Spleen (tissue), 11 donors: ENCODE data around the gene CLCF1. TPM values are rescaled to one million over a fixed set of nuclear protein-coding genes. Genes with fewer than 3 reads are reported as not detected.

Experiments used
- DNase-seq: peaks from one replicate; pipeline ENCODE4 v3.0.0-alpha.2; 2020
- H3K27ac ChIP-seq, 8 donors: fragments of 200-600 bp; sonication (generic) in 7 of 8; 1 replicate in 4 of 8; 2 replicates in 4 of 8; pipeline versions ENCODE4 v1.5.0 to v1.8.0; 2016 to 2021; ENCODE audit warnings: inconsistent platforms in 4 of 8, mild to moderate bottlenecking in 4 of 8, moderate library complexity in 1 of 8
- H3K27me3 ChIP-seq, 7 donors: fragments of 200-600 bp; sonication (generic) in 6 of 7; replicated peaks in 1 of 7; 1 replicate in 4 of 7; 2 replicates in 3 of 7; pipeline versions ENCODE4 v1.5.0 to v1.8.0; 2016 to 2021; ENCODE audit warnings: inconsistent platforms in 3 of 7, mild to moderate bottlenecking in 1 of 7
- H3K36me3 ChIP-seq, 6 donors: fragments of 200-600 bp; sonication (generic) in 5 of 6; 1 replicate in 4 of 6; 2 replicates in 2 of 6; pipeline versions ENCODE4 v1.5.0 to v1.8.0; 2016 to 2021; ENCODE audit warnings: inconsistent platforms in 2 of 6
- H3K4me1 ChIP-seq, 6 donors: fragments of 200-600 bp; sonication (generic) in 5 of 6; 1 replicate in 3 of 6; 2 replicates in 3 of 6; pipeline versions ENCODE4 v1.5.0 to v1.8.0; 2016 to 2021; ENCODE audit warnings: inconsistent platforms in 3 of 6
- H3K4me3 ChIP-seq, 8 donors: fragments of 200-600 bp; sonication (generic) in 7 of 8; 1 replicate in 4 of 8; 2 replicates in 4 of 8; pipeline versions ENCODE4 v1.5.0 to v1.8.0; 2016 to 2021; ENCODE audit warnings: inconsistent platforms in 4 of 8, mild to moderate bottlenecking in 4 of 8, moderate library complexity in 2 of 8
- H3K9me3 ChIP-seq, 8 donors: fragments of 200-600 bp; sonication (generic) in 7 of 8; 1 replicate in 4 of 8; 2 replicates in 4 of 8; pipeline versions ENCODE4 v1.5.0 to v1.8.0; 2016 to 2021; ENCODE audit warnings: inconsistent platforms in 4 of 8
- CTCF ChIP-seq, 11 experiments: fragments of 200-600 bp in 7 of 11; fragments of 450-650 bp in 4 of 11; sonication (generic) in 4 of 11; IDR thresholded peaks in 8 of 11; conservative IDR thresholded peaks in 3 of 11; 1 replicate in 7 of 11; 2 replicates in 4 of 11; pipeline versions ENCODE4 v1.4.0 to v1.8.0; 2016 to 2021; ENCODE audit warnings: antibody characterized with exemption in 11 of 11, inconsistent platforms in 4 of 11, mild to moderate bottlenecking in 1 of 11
- POLR2A ChIP-seq, 3 donors: fragments of 450-650 bp; IDR thresholded peaks; one replicate each; pipeline ENCODE4 v1.5.1; 2017; ENCODE audit warnings: antibody characterized with exemption in 3 of 3, mild to moderate bottlenecking in 1 of 3
- POLR2AphosphoS5 ChIP-seq, 3 donors: sonication (generic); formaldehyde crosslinking; IDR thresholded peaks; one replicate each; pipeline ENCODE4 v1.5.1; 2017; ENCODE audit warnings: antibody characterized with exemption in 3 of 3
- WGBS, 5 donors: extraction: QIAGEN DNeasy Blood & Tissue Kit in 3 of 5; methylation state at CpG; one replicate each; pipeline versions ENCODE4 v1.1.5 to v1.1.7; 2013 to 2018; 5-methylcytosine and 5-hydroxymethylcytosine counted together
- intact Hi-C: fragments of 100-400 bp; cut with DNase I; formaldehyde crosslinking; loops from one replicate; pipeline ENCODE4 v1.15.0; 2023; ENCODE audit warnings: low total_unique reads
- polyA plus RNA-seq, 3 donors: library from polyadenylated mRNA; stranded (reverse); fragments of 200-250 nt; gene quantifications; one replicate each; pipeline ENCODE4 v1.2.1, GENCODE V29; 2013
- total RNA-seq, 7 donors: library from RNA; depleted of rRNA in 3 of 7; stranded (reverse); fragments of >200 nt in 3 of 7; fragmentation: NEBNext Ultra II Directional in 4 of 7; extraction: Animal tissue kit (Norgen Biotek cat#: 25700) in 4 of 7; gene quantifications; one replicate each; pipeline versions ENCODE4 v1.1.0 to v1.2.1, GENCODE V29; 2016 to 2021
- donor health status: healthy with polysubstance abuse.
- donor health status: DM: no; HTN: no; CAD: no; lungs with moderate emphysema.
- donor health status: DM: no; HTN: no; CAD: no.
- donor health status: Bipolar disorder and iron deficiency.
- donor health status: healthy.
- donor health status: DM: no; HTN: no; CAD: no.
- donor health status: DM: yes; HTN: yes; CAD: no.

The CLCF1 gene
- total and polyA plus RNA-seq, 10 donors: 4.3 to 13.7 (median 7.4) TPM

DNA sequence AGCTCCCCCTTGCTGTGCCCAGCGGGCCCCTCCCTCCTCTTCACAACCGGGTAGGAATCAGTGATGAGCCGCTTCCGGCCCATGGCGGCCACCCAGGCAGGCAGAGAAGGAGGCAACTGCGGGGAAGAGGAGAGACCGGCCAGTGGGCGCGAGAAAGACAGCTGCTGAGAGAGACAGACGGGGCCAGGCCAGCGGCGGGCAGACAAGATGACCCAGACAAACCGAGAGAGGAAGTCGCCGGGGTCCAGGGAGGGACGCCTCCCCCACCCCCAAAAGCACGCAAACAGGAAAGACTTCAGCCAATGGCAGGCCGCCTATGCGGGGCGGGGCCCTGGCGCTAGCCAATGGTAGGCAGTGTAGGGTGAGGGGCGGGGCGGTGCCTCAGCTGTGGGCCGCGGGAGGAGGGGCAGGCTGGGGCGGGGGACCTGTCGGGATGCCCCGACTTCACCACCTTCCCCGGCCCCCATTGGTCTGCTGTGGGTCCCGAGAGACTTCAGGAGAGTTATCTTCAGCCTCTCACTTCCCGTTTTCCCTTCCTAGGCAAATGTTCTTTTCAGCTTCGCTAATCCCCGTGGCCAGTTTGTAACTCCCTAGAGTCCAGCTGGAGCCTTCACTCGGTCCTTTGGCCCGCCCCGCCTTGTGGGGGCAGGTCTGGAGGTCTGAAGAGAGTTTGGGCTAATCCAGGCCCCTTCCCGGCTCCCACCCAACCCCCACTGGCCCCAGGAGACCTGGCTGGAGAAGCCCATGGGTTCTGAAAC lies 19.9 kb downstream of the CLCF1 start, which contains the start of gene POLD4:
Gene POLD4, minus strand, starts transcription at position 230 of the 758 bp plus-strand sequence. Its CDS starts 147 bp downstream, at position 83.
- Histone ChIP-seq H3K27me3 (no peaks in the 10 kb centered on the region), H3K4me1 (peaks cover 79 to 97% (median 93%) of the 10 kb centered on the region in 6 donors), H3K27ac (peak within 1 kb of the TSS; percentile 90 to 100 (median 100)), H3K36me3 (peaks cover 0 to 11% (median 0%) of the 10 kb centered on the region in 6 donors), H3K9me3 (no peaks in the 10 kb centered on the region), H3K4me3 (peak within 1 kb of the TSS; percentile 33 to 78 (median 66))
- TF ChIP-seq POLR2A (IDR thresholded peaks at IDR 0.05): peak in 2 of 3 donors; percentile 51 to 76
- TF ChIP-seq CTCF (IDR thresholded peaks at IDR 0.05 in 8 of 11, conservative IDR thresholded peaks at IDR 0.05 in 3 of 11): peak in 4 of 11 experiments; percentile 4 to 45 (median 18)
- peak; percentile 97 to 98 (median 97) for TF ChIP-seq POLR2AphosphoS5 (IDR thresholded peaks at IDR 0.05)
- 0 to 1% (median 1%) methylated on average over 24 to 37 of the region's 37 CpGs for WGBS, 5 donors
- intact Hi-C loops: no loop called here
- peak; percentile 99 for DNase-seq

DNA sequence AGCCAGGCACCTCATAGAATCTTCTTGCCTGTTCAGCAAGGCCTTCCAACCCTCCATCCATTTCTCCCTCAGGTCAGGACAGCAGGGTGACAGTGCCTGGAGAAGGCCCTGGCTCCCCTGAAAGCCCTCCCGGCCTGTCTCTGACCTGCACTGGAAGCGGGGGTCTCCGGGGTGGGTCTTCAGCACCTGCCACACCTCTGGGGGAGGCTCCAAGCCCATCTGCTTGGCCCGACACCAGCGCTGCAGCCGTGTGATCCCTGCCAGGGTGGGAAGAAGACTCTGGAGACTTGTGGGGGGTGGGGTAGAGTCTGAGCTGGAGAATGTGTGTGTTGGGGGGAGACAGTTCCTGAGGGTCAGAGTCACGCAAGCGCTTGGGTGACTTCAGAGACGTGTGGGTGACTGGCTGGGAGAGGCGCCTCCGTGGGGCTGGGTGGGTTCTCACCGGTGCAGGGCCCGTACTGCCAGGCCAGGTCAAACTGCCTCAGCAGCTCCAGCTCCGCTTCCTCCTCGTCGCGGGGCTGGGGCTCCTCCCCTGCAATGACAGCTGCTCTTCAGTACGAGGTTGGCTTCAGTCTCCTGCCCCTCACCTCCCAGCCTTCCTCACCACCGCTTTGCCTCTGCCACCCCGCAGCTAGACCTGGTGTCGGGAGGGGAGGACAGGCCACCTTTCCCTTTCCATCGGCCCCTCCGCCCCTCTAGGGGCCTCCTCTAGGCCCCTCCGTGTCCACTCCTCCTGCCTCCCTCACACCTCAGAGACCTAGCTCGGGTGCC lies 20.7 kb downstream of the CLCF1 start:
- Histone ChIP-seq H3K27me3 (no peaks in the 10 kb centered on the region), H3K4me3 (peak overlapping the region; percentile 33 to 78 (median 66)), H3K9me3 (no peaks in the 10 kb centered on the region), H3K36me3 (peaks cover 0 to 11% (median 0%) of the 10 kb centered on the region in 6 donors), H3K27ac (peak overlapping the region; percentile 90 to 100 (median 100)), H3K4me1 (peaks cover 80 to 97% (median 93%) of the 10 kb centered on the region in 6 donors)
- WGBS, 5 donors: 10 to 23% (median 13%) methylated on average over 14 to 25 of the region's 25 CpGs
- TF ChIP-seq CTCF (IDR thresholded peaks at IDR 0.05 in 8 of 11, conservative IDR thresholded peaks at IDR 0.05 in 3 of 11): no peak
- no peak for TF ChIP-seq POLR2AphosphoS5 (IDR thresholded peaks at IDR 0.05)
- no peak for TF ChIP-seq POLR2A (IDR thresholded peaks at IDR 0.05)
- intact Hi-C loops: no loop called here
- DNase-seq: peak; percentile 96

DNA sequence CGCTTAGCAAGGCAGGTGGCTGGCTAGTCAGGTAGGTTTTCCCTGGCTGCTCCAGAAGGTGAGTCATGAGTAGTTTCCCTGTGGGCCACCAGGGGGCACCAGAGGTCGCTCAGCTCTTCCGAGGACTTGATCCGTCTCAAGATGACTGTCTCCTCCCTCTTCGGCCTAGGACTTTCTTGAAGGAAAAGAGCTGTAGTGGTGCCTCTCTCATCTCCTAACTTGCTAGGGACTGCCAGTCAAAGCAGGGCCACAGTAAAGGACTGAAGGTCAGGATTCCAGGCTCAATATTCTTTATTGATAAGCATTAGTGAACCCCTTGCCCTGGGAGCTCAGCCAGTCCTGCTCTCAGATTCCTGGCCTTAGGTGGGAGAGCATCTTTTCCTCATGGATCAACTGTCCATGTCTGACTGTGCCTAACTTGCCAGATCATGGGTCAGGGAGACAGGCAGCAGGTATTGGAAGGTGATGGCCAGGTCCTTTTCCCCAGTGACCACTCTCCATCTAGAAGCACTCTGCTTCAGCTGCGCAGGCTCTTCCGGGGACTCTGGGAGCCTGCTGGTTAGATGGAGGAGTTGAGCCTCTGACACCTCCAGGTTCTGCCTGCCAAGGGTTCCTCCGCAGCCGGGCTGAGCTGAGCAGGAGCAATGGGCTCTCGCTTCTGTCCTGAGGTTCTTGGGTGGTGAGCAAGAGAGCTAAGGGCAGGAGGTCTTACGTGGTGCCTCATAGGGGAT lies 22.0 kb downstream of the CLCF1 start:
- TF ChIP-seq CTCF (IDR thresholded peaks at IDR 0.05 in 8 of 11, conservative IDR thresholded peaks at IDR 0.05 in 3 of 11): peak; percentile 80 to 96 (median 91)
- TF ChIP-seq POLR2A (IDR thresholded peaks at IDR 0.05): no peak
- TF ChIP-seq POLR2AphosphoS5 (IDR thresholded peaks at IDR 0.05): peak in 2 of 3 donors; percentile 36 to 59
- peak; percentile 90 for DNase-seq
- Histone ChIP-seq H3K4me1 (peaks cover 69 to 95% (median 83%) of the 10 kb centered on the region in 6 donors), H3K36me3 (peaks cover 0 to 11% (median 0%) of the 10 kb centered on the region in 6 donors), H3K9me3 (no peaks in the 10 kb centered on the region), H3K4me3 (peak overlapping the region in 6 of 8 donors; percentile 61 to 78 (median 66)), H3K27ac (peak overlapping the region; percentile 90 to 100 (median 100)), H3K27me3 (no peaks in the 10 kb centered on the region)
- WGBS, 5 donors: 51 to 57% (median 55%) methylated on average over 10 to 11 of the region's 11 CpGs
- intact Hi-C loops: no loop called here
